Choroid plexus epithelial cell (primary cell): ENCODE results near the gene TUBB1.
A peak's percentile ranks its signal among the peaks of the same experiment; 100 is the strongest.

ENCODE experiments used
- DNase-seq: peaks from one replicate; pipeline ENCODE4 v3.0.0-alpha.2; 2010; ENCODE audit warnings: low read depth
- H3K4me3 ChIP-seq: 2 replicates; pipeline ENCODE4 v1.5.1; 2011; ENCODE audit warnings: low read depth, mild to moderate bottlenecking, control low read depth, low read length, moderate library complexity
- CTCF ChIP-seq: conservative IDR thresholded peaks from 2 replicates; pipeline ENCODE4 v1.5.1; 2011; ENCODE audit warnings: low read depth, mild to moderate bottlenecking, control low read depth, inconsistent platforms, low read length, moderate library complexity

TUBB1 gene

GRCh38 chr20:59051666-59052185 lies 32.5 kb downstream of the TUBB1 start:
- DNase-seq, result no peak
- TF ChIP-seq CTCF, result no peak
- no peak overlapping the region for H3K4me3 ChIP-seq

- TF ChIP-seq CTCF, result peak; percentile 54
- no peak overlapping the region for H3K4me3 ChIP-seq
- DNase-seq, result peak; percentile 55
Measured at GRCh38 chr20:59055302-59055701, 36.1 kb downstream of the TUBB1 start.

- no peak for TF ChIP-seq CTCF
- H3K4me3 ChIP-seq, result no peak overlapping the region
- DNase-seq, result no peak
Measured at GRCh38 chr20:59062081-59062480, 42.9 kb downstream of the TUBB1 start.

- TF ChIP-seq CTCF, result no peak
- no peak overlapping the region for H3K4me3 ChIP-seq
- DNase-seq, result peak; percentile 27
Measured at GRCh38 chr20:59063358-59064213, 44.4 kb downstream of the TUBB1 start.

GRCh38 chr20:59064214-59064722 lies 45.0 kb downstream of the TUBB1 start:
- H3K4me3 ChIP-seq, result no peak overlapping the region
- no peak for DNase-seq
- no peak for TF ChIP-seq CTCF

GRCh38 chr20:59068534-59068933 lies 49.3 kb downstream of the TUBB1 start:
- no peak for TF ChIP-seq CTCF
- H3K4me3 ChIP-seq, result no peak overlapping the region
- DNase-seq, result no peak

GRCh38 chr20:59069026-59069425 lies 49.8 kb downstream of the TUBB1 start:
- no peak overlapping the region for H3K4me3 ChIP-seq
- no peak for TF ChIP-seq CTCF
- no peak for DNase-seq
